Fibroblast of skin of right quadriceps (primary cell): ENCODE data around the gene FOXN3.

ENCODE experiments used
- DNase-seq: peaks from one replicate; pipeline ENCODE4 v3.0.0-alpha.2; 2013

FOXN3 gene

DNA sequence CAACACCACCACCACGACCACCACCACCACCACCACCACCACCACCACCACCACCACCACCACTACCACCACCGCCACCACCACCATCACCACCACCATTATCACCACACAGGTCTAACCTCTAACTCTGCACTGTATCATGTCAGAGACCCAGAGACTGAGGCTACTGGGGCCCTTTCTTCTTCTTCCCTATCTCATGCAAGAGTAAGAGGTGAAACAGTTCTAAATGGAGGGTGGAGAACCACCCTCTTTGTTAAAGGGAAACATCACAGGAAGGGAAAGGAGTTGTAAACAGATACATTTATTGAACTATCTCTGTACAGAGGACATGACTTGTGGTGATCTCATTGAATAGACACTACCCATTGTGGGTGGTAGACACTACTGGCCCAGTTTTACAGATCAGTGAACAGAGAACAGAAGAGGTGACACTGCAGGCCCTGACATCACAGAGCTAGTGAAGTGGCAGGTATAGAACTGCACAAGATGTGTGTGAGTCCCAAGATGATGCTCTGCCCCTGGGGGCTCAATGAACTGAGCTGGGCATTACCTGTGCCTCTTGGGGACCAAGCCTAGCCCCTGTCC is 91.6 kb downstream of the FOXN3 start:
- no peak for DNase-seq

DNA sequence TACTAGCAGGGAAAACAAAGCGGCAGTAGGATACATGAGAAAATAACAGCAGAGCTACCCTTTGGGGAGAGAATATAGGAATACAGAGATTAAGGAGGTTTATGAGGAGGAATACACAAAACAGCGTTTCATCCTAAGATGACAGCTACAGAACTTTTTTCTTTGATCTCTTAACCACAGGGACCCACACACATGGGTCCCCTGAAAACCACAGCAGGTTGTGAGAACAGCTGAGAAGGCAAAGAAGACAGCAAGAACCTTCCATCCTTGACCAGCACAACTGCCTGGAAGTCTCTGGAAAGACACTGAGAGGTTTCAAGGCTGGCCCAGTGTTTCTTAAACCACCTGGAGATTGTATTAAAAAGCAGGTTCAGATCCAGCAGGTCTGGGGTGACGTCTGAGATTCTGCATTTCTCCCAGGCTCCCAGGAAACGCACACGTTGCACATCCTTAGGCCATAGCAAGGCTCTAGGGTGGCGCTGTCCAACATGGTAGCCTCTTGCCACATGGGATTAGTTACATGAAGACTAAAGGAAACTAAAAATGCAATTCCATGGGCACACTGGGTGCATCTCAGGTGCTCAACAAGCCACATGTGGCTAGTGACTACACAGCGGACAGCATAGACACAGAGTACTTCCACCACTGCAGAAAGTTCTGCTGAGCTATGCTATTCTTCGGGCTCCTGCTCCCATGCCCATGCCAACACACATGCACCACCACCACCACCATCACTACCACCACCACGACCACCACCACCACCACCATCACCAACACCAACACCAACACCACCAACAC is 92.3 kb downstream of the FOXN3 start:
- DNase-seq: no peak

GRCh38 chr14:89320381-89321000 is 96.5 kb downstream of the FOXN3 start:
- DNase-seq: no peak

GRCh38 chr14:89319687-89320086 is 97.3 kb downstream of the FOXN3 start:
- DNase-seq: no peak

DNA sequence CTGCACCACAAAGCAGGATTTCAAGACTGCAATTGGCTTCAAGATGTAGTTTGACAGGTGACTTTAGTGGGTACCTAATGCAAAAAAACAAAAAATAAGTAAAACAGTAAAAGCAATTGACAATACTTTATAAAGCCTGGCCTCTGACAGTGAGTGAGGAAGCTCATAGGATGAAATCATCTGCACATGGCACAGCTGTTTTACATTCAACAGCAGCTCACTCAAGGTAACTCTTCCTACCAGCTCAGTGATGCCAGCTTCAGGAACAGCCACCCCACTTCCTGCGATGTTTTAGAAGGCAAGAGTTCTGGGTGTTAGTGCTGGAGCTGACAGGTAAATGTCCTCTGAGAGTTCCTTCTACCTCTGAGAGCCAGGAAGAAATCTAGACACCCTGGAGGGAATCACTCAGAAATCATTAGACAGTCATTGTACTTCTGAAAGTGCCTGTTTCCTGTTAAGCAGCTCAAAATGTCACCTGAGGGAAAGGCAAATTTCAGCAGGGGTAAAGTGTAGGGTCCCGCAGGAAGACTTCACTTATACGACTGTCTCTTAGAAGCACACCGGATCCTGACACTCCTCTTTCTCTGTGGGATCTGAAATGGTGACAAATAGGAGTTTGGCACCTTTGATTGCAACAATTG is 99.9 kb downstream of the FOXN3 start:
- DNase-seq: no peak

DNA sequence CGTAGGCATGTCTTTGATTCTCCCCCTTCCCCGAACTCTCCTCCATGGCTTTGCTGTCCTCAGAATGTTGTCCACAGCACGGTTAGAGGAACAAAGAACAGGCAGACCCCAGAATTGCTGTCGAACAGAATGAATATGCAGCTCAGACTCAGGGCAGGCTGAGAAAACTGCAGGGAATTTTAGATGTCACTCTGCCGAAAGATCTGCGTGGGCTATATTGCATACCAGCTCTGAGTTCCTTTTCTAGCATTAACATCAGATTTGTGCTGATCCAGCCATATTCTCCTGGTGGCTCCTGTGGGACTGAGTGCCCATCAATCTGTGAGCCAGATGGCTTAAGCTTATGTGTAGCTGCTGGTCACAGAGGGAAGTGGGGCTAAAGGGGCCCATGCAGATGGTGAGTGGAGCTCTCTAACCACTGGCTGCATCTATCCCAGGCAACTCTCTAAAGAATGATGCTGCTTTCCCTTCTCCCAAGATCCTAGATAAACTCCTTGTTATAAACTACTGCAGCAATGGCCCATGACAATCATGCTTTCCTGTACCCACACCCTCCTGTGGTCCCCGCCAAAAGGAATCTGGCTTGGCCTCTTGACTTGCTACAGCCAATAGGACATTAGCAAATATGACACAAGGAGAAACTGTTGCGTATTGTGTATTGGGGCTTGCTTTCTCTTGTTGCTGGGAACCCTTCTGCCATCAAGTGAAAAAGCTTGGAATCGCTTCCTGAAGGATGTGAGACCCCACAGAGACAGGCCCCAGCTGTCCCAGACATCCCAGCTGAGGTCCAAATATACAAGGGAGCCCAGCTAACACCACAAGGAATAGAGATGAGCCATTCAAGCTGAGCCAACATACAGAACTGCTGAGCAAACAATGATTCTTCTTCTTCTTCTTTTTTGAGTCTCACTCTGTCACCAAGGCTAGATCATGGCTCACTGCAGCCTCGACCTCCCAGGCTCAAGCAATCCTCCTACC is 101.3 kb downstream of the FOXN3 start:
- no peak for DNase-seq

GRCh38 chr14:89314274-89314673 is 102.8 kb downstream of the FOXN3 start:
- no peak for DNase-seq

- no peak for DNase-seq
These were observed 104.1 kb downstream of the FOXN3 start for GRCh38 chr14:89312932-89313331.

- no peak for DNase-seq
These were observed 106.8 kb downstream of the FOXN3 start for GRCh38 chr14:89310211-89310610.

DNA sequence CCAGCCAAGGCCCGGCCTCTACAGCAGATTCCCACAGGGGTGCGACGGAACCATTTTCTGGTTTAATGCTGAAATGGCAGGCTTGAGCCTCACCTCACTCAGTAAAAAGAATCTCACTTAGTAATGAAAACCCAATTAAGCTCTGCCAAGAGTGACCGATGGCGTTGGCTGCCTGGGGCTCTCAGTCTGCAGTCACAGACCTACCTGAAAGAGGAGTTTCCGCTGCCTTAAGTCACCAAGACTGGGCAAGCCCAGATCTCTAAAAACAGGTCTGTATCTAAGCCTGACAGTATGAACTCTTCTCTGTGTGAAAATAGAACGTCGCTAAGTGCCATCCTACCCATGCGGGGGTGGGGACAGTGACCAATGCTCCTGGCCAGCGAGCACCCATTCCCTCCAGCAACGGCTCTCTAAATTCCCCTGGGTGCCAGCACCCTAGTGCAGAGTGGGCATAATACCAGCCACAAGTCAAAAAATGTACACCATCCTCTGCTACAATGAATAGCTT is 107.3 kb downstream of the FOXN3 start:
- no peak for DNase-seq

GRCh38 chr14:89308232-89308959 is 108.6 kb downstream of the FOXN3 start:
- DNase-seq: no peak

GRCh38 chr14:89307409-89307808 is 109.6 kb downstream of the FOXN3 start:
- DNase-seq: no peak

GRCh38 chr14:89304972-89305703 is 111.9 kb downstream of the FOXN3 start:
- peak; percentile 74 for DNase-seq

DNA sequence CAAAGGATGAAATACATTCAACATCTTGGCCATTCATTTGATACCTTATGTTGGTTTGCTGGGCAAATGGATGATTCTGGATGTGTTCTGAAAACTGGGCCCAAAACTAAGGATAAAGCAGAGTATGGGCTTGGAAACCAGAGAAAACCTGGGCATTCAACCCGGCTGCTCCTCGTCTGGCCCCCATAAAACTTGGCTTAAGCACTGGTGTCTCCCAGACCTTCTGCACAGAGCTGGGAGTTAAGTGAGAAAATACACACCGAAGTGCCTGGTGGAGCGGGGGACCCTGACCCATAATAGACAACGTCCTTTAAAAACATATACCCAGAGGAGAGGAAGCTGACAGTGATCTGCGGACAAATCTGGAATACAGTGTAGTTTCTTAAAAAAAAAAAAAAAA is 112.5 kb downstream of the FOXN3 start:
- DNase-seq: no peak

GRCh38 chr14:89303456-89304435 is 113.3 kb downstream of the FOXN3 start:
- peak; percentile 76 for DNase-seq

GRCh38 chr14:89302396-89302950 is 114.6 kb downstream of the FOXN3 start:
- DNase-seq: no peak

- no peak for DNase-seq
These were observed 117.4 kb downstream of the FOXN3 start for GRCh38 chr14:89299587-89299986.

GRCh38 chr14:89298056-89298834 is 118.8 kb downstream of the FOXN3 start:
- no peak for DNase-seq
